PC-3 (cell line): ENCODE data around the gene RALGAPA1.

Experiments
- CTCF ChIP-seq: fragments of 300-600 bp; sonication (generic); conservative IDR thresholded peaks from 2 replicates; pipeline ENCODE4 v1.5.1; 2017; ENCODE audit warnings: antibody characterized with exemption, low read depth, mild to moderate bottlenecking, low read length
- EZH2phosphoT487 ChIP-seq: fragments of 300-600 bp; sonication (generic); IDR thresholded peaks from 2 replicates; pipeline ENCODE4 v1.6.1; 2018; ENCODE audit warnings: mild to moderate bottlenecking, antibody characterized with exemption, low read length, borderline replicate concordance

- TF ChIP-seq CTCF (no peak), EZH2phosphoT487 (no peak)
These were observed 269.1 kb downstream of the RALGAPA1 start for GRCh38 chr14:35539969-35540368.
